ENCODE data around the gene TICAM2.

GRCh38 chr5:115531787-115532367 lies 70.4 kb downstream of the TICAM2 start:
- no peak for TF ChIP-seq EP300 (IDR thresholded peaks at IDR 0.05)
- TF ChIP-seq, protein P1, sequence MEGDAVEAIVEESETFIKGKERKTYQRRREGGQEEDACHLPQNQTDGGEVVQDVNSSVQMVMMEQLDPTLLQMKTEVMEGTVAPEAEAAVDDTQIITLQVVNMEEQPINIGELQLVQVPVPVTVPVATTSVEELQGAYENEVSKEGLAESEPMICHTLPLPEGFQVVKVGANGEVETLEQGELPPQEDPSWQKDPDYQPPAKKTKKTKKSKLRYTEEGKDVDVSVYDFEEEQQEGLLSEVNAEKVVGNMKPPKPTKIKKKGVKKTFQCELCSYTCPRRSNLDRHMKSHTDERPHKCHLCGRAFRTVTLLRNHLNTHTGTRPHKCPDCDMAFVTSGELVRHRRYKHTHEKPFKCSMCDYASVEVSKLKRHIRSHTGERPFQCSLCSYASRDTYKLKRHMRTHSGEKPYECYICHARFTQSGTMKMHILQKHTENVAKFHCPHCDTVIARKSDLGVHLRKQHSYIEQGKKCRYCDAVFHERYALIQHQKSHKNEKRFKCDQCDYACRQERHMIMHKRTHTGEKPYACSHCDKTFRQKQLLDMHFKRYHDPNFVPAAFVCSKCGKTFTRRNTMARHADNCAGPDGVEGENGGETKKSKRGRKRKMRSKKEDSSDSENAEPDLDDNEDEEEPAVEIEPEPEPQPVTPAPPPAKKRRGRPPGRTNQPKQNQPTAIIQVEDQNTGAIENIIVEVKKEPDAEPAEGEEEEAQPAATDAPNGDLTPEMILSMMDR (IDR thresholded peaks at IDR 0.05) = no peak

All from stomach (tissue), 4 donors.